ENCODE measurements around the gene MKNK1. TPM values are rescaled to one million over a fixed set of nuclear protein-coding genes. Genes with fewer than 3 reads are reported as not detected.

Gene MKNK1
- total and polyA plus RNA-seq, 2 of the 4 experiments (the other 2 are of a cell fraction): 14.3 to 35.2 TPM

GRCh38 chr1:46538147-46538546 lies 65.9 kb downstream of the MKNK1 start:
- in situ Hi-C loops (cut with MboI; ENCODE audit: low sequenced_read_pairs): no loop called here
- H3K9me3 ChIP-seq (ENCODE audit: control insufficient read depth, insufficient read depth, low read length): no peaks in the 10 kb centered on the region
- H4K8ac ChIP-seq (ENCODE audit: low read depth in 2 of 2, low read length in 2 of 2): no peak overlapping the region
- H2BK15ac ChIP-seq (ENCODE audit: low read depth, low read length): no peak overlapping the region
- peaks cover 59% of the 10 kb centered on the region for H3K27me3 ChIP-seq (ENCODE audit: control insufficient read depth, insufficient read depth, low read length)
- ATAC-seq (ENCODE audit: low read depth) (no peak), DNase-seq (no peak)
- no peaks in the 10 kb centered on the region for H4K20me1 ChIP-seq (ENCODE audit: insufficient read depth, low read length)
- no peak overlapping the region for H4K5ac ChIP-seq (ENCODE audit: low read depth, low read length)
- TF ChIP-seq BHLHE40 (IDR thresholded peaks at IDR 0.05; ENCODE audit: low read depth, low read length): no peak
- no peak for TF ChIP-seq MAFK (IDR thresholded peaks at IDR 0.05; ENCODE audit: low read depth, low read length)
- TF ChIP-seq MXI1 (IDR thresholded peaks at IDR 0.05; ENCODE audit: borderline replicate concordance, low read depth, low read length): no peak
- TF ChIP-seq, protein P1, sequence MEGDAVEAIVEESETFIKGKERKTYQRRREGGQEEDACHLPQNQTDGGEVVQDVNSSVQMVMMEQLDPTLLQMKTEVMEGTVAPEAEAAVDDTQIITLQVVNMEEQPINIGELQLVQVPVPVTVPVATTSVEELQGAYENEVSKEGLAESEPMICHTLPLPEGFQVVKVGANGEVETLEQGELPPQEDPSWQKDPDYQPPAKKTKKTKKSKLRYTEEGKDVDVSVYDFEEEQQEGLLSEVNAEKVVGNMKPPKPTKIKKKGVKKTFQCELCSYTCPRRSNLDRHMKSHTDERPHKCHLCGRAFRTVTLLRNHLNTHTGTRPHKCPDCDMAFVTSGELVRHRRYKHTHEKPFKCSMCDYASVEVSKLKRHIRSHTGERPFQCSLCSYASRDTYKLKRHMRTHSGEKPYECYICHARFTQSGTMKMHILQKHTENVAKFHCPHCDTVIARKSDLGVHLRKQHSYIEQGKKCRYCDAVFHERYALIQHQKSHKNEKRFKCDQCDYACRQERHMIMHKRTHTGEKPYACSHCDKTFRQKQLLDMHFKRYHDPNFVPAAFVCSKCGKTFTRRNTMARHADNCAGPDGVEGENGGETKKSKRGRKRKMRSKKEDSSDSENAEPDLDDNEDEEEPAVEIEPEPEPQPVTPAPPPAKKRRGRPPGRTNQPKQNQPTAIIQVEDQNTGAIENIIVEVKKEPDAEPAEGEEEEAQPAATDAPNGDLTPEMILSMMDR (conservative IDR thresholded peaks at IDR 0.05; ENCODE audit: low read depth, low read length): no peak
- TF ChIP-seq NFE2L2 (IDR thresholded peaks at IDR 0.05; ENCODE audit: low read depth, low read length): no peak
- TF ChIP-seq CHD1 (IDR thresholded peaks at IDR 0.05; ENCODE audit: low read depth, low read length): no peak
- no peak for TF ChIP-seq FOS (IDR thresholded peaks at IDR 0.05; ENCODE audit: low read depth, low read length)
- no peak for TF ChIP-seq RAD21 (IDR thresholded peaks at IDR 0.05; ENCODE audit: low read length)
- no peak for TF ChIP-seq RFX5 (IDR thresholded peaks at IDR 0.05; ENCODE audit: low read depth, low read length)
- TF ChIP-seq CEBPB (IDR thresholded peaks at IDR 0.05; ENCODE audit: low read depth, low read length): no peak
- no peak for TF ChIP-seq ELK1 (IDR thresholded peaks at IDR 0.05; ENCODE audit: borderline replicate concordance, low read depth, low read length)
- no peak for TF ChIP-seq POLR2A (IDR thresholded peaks at IDR 0.05; ENCODE audit: low read depth, low read length)
- TF ChIP-seq SMC3 (IDR thresholded peaks at IDR 0.05; ENCODE audit: low read depth, low read length): no peak
- TF ChIP-seq, protein P2, sequence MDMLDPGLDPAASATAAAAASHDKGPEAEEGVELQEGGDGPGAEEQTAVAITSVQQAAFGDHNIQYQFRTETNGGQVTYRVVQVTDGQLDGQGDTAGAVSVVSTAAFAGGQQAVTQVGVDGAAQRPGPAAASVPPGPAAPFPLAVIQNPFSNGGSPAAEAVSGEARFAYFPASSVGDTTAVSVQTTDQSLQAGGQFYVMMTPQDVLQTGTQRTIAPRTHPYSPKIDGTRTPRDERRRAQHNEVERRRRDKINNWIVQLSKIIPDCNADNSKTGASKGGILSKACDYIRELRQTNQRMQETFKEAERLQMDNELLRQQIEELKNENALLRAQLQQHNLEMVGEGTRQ (IDR thresholded peaks at IDR 0.05; ENCODE audit: low read depth, low read length): no peak
- TF ChIP-seq RCOR1 (IDR thresholded peaks at IDR 0.05; ENCODE audit: insufficient replicate concordance, low read length): no peak
- TF ChIP-seq MAZ (IDR thresholded peaks at IDR 0.05; ENCODE audit: borderline replicate concordance, low read depth, low read length): no peak
- H3K9me1 ChIP-seq (ENCODE audit: insufficient read depth, low read length): no peaks in the 10 kb centered on the region
- H3K4me2 ChIP-seq (ENCODE audit: low read depth, low read length): no peak overlapping the region
- no peak overlapping the region for H2AK9ac ChIP-seq (replicated peaks; ENCODE audit: low read depth, low read length, poor library complexity)
- no peak overlapping the region for H3K23ac ChIP-seq (ENCODE audit: low read depth, low read length)
- H4K91ac ChIP-seq (ENCODE audit: insufficient read depth, low read depth, low read length): no peak overlapping the region
- no peak overlapping the region for H3K27ac ChIP-seq (ENCODE audit: insufficient read depth, low read length)
- H3K4me1 ChIP-seq (ENCODE audit: control insufficient read depth, insufficient read depth, low read length): no peaks in the 10 kb centered on the region
- CTCF ChIA-PET: no interaction called here
- H2AFZ ChIP-seq (replicated peaks; ENCODE audit: low read length, poor library complexity): no peak overlapping the region
- no peak overlapping the region for H2BK20ac ChIP-seq (ENCODE audit: low read depth, low read length)
- H2BK5ac ChIP-seq (ENCODE audit: low read depth, low read length, poor library complexity, severe bottlenecking): no peak overlapping the region
- H3K4ac ChIP-seq (ENCODE audit: low read depth, low read length): no peak overlapping the region
- POLR2A ChIA-PET (ENCODE audit: unreplicated experiment): no interaction called here
- no peak overlapping the region for H3K18ac ChIP-seq (ENCODE audit: low read depth, low read length)
- no peak overlapping the region for H3K14ac ChIP-seq (replicated peaks; ENCODE audit: low read depth, low read length)
- no peaks in the 10 kb centered on the region for H3K79me1 ChIP-seq (ENCODE audit: low read depth in 1 of 2, low read length in 2 of 2)
- no TSS peak for BruUV-seq (replicated peaks)
- H3K56ac ChIP-seq (ENCODE audit: extremely low read depth, insufficient read depth, low read length): no peak overlapping the region
- no peak overlapping the region for H2BK120ac ChIP-seq (ENCODE audit: low read depth, low read length)
- dilution Hi-C loops (cut with HindIII; ENCODE audit: low sequenced_read_pairs, unreplicated experiment): no loop called here
- no peaks in the 10 kb centered on the region for H3K36me3 ChIP-seq (ENCODE audit: control insufficient read depth, insufficient read depth, low read length)
- H3K4me3 ChIP-seq (ENCODE audit: insufficient read depth, low read depth, low read length): no peak overlapping the region
- intact Hi-C loops (cut with micrococcal nuclease): loop anchor here (10.0 kb wide), 1 partner anchor 637 kb away; no protein-coding TSS in a partner anchor
- 90% methylated on average over 2 of the region's 2 CpGs; no CpG with 5 or more reads in 1 of the 2 experiments for WGBS, 2 experiments (ENCODE audit: extremely low coverage in 2 of 2, insufficient read length in 1 of 2)
- H2AK5ac ChIP-seq (ENCODE audit: low read depth, low read length): no peak overlapping the region
- H3K9ac ChIP-seq (ENCODE audit: low read depth, low read length): no peak overlapping the region

All from IMR-90 (cell line).